SU-DHL-6 (cell line): Measurements from ENCODE around the gene LRTM1.

Experiments used
- H2AFZ ChIP-seq: fragments of 200-600 bp; sonication (generic); 2 replicates; pipeline ENCODE4 v1.6.1; 2014; ENCODE audit warnings: low read depth, mild to moderate bottlenecking, moderate library complexity, mixed read lengths, antibody characterized with exemption, low read length; ENCODE audit not compliant: severe bottlenecking
- H3F3A ChIP-seq: fragments of 200-600 bp; shearing (Covaris generic); 2 replicates; pipeline ENCODE4 v1.6.0; 2016; ENCODE audit warnings: antibody characterized with exemption, mild to moderate bottlenecking; ENCODE audit not compliant: insufficient read depth
- H3K27ac ChIP-seq: fragments of 200-600 bp; sonication (generic); 2 replicates; pipeline ENCODE4 v1.5.1; 2016; ENCODE audit warnings: low read depth, mild to moderate bottlenecking, low read length, moderate library complexity, mixed read lengths
- H3K27me3 ChIP-seq: fragments of 200-600 bp; sonication (generic), shearing (Covaris generic); 2 replicates; pipeline ENCODE4 v1.6.0; 2014; ENCODE audit warnings: mild to moderate bottlenecking, low read length
- H3K36me3 ChIP-seq: fragments of 200-600 bp; sonication (generic); 2 replicates; pipeline ENCODE4 v1.6.1; 2014; ENCODE audit warnings: mild to moderate bottlenecking, low read length, mixed read lengths
- H3K4me2 ChIP-seq: fragments of 300-600, 200-600 bp; shearing (Covaris generic), sonication (generic); 2 replicates; pipeline ENCODE4 v1.6.0; 2014; ENCODE audit warnings: low read length, low read depth, mild to moderate bottlenecking; ENCODE audit not compliant: poor library complexity, severe bottlenecking
- H3K4me3 ChIP-seq: fragments of 200-600 bp; sonication (generic); 2 replicates; pipeline ENCODE4 v1.5.1; 2014; ENCODE audit warnings: antibody characterized with exemption, low read length, mild to moderate bottlenecking, mixed read lengths; ENCODE audit not compliant: insufficient read depth, poor library complexity, severe bottlenecking
- H3K79me2 ChIP-seq: fragments of 200-600 bp; sonication (generic); 2 replicates; pipeline ENCODE4 v1.6.1; 2014; ENCODE audit warnings: mild to moderate bottlenecking, low read length, moderate library complexity; ENCODE audit not compliant: insufficient read depth
- H3K9ac ChIP-seq: fragments of 200-600 bp; sonication (generic); 2 replicates; pipeline ENCODE4 v1.7.0; 2014; ENCODE audit warnings: mild to moderate bottlenecking, low read length
- H3K9me2 ChIP-seq: fragments of 200-600 bp; sonication (generic); replicated peaks from 2 replicates; pipeline ENCODE4 v1.6.1; 2014; ENCODE audit warnings: low read length; ENCODE audit not compliant: insufficient read depth
- H3K9me3 ChIP-seq: fragments of 200-600 bp; sonication (generic); 2 replicates; pipeline ENCODE4 v1.6.1; 2014; ENCODE audit warnings: low read length, mixed read lengths; ENCODE audit not compliant: insufficient read depth
- H4K20me1 ChIP-seq: fragments of 200-600 bp; sonication (generic); 2 replicates; pipeline ENCODE4 v1.6.1; 2014; ENCODE audit warnings: low read depth, mild to moderate bottlenecking, antibody characterized with exemption, low read length, moderate library complexity, mixed read lengths
- EZH2phosphoT487 ChIP-seq: fragments of 200-600 bp; sonication (generic), shearing (Covaris generic); conservative IDR thresholded peaks from 2 replicates; pipeline ENCODE4 v1.6.1; 2018; ENCODE audit warnings: mild to moderate bottlenecking, antibody characterized with exemption, low read length, moderate library complexity, mixed read lengths
- TF ChIP-seq, protein P1 (sequence below): fragments of 200-600 bp; sonication (generic); IDR thresholded peaks from one replicate; pipeline ENCODE4 v1.5.1; 2017; ENCODE audit warnings: antibody characterized with exemption, mild to moderate bottlenecking, low read length, moderate library complexity; ENCODE audit not compliant: insufficient read depth, poor library complexity, severe bottlenecking

The LRTM1 gene

DNA sequence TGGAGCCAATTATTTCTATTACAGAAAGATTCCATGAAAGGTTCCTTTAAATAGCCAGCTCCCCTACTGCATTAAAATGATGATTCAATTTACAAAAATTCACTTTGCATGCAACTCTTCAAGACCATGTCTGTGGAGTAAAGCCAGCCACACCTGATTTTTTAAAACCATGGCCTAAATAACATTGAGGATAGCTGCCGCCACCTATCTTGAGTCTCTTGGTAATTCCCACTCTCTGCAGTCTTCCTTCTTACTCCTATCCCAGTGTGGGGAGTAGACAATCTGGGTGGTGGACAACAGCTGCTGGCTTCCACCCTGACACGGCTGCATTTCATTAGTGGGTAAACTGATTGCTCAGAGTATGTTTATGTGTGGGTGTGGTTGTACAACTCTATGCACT lies 10.7 kb downstream of the LRTM1 start:
- no peak for TF ChIP-seq EZH2phosphoT487
- TF ChIP-seq, protein P1, sequence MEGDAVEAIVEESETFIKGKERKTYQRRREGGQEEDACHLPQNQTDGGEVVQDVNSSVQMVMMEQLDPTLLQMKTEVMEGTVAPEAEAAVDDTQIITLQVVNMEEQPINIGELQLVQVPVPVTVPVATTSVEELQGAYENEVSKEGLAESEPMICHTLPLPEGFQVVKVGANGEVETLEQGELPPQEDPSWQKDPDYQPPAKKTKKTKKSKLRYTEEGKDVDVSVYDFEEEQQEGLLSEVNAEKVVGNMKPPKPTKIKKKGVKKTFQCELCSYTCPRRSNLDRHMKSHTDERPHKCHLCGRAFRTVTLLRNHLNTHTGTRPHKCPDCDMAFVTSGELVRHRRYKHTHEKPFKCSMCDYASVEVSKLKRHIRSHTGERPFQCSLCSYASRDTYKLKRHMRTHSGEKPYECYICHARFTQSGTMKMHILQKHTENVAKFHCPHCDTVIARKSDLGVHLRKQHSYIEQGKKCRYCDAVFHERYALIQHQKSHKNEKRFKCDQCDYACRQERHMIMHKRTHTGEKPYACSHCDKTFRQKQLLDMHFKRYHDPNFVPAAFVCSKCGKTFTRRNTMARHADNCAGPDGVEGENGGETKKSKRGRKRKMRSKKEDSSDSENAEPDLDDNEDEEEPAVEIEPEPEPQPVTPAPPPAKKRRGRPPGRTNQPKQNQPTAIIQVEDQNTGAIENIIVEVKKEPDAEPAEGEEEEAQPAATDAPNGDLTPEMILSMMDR, result no peak
- no peaks in the 10 kb centered on the region for H3K9me2 ChIP-seq
- no peaks in the 10 kb centered on the region for H3K79me2 ChIP-seq
- no peaks in the 10 kb centered on the region for H3F3A ChIP-seq
- no peaks in the 10 kb centered on the region for H3K27me3 ChIP-seq
- H4K20me1 ChIP-seq, result no peaks in the 10 kb centered on the region
- H3K36me3 ChIP-seq, result no peaks in the 10 kb centered on the region
- H3K4me3 ChIP-seq, result no peak overlapping the region
- H3K9me3 ChIP-seq, result no peaks in the 10 kb centered on the region
- H3K27ac ChIP-seq, result no peak overlapping the region
- H2AFZ ChIP-seq, result no peak overlapping the region
- no peak overlapping the region for H3K4me2 ChIP-seq
- H3K9ac ChIP-seq, result no peak overlapping the region

DNA sequence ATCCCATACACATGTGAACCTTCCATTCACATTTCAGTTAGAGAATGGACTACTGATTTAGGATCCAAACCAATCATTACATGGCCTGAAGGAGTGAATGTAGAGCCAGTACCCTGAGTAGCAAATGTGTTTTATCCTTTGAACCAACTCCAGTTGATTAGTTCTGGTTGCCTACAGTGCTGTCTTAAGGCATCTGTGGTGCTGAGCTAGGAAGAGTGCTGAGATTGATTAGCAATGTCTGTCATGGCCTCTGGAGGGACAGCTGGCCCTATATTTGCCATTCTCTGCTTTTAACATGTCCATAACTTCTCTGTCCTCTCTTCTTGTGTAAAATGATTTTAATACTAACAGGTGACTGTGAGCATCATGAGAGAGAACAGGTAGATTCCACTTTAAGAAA lies 11.1 kb downstream of the LRTM1 start:
- Histone ChIP-seq H3K9me3 (no peaks in the 10 kb centered on the region), H3K36me3 (no peaks in the 10 kb centered on the region), H3F3A (no peaks in the 10 kb centered on the region), H3K27me3 (no peaks in the 10 kb centered on the region), H2AFZ (no peak overlapping the region), H3K79me2 (no peaks in the 10 kb centered on the region), H3K4me3 (no peak overlapping the region), H3K4me2 (no peak overlapping the region), H4K20me1 (no peaks in the 10 kb centered on the region), H3K27ac (no peak overlapping the region), H3K9me2 (no peaks in the 10 kb centered on the region), H3K9ac (no peak overlapping the region)
- no peak for TF ChIP-seq EZH2phosphoT487

DNA sequence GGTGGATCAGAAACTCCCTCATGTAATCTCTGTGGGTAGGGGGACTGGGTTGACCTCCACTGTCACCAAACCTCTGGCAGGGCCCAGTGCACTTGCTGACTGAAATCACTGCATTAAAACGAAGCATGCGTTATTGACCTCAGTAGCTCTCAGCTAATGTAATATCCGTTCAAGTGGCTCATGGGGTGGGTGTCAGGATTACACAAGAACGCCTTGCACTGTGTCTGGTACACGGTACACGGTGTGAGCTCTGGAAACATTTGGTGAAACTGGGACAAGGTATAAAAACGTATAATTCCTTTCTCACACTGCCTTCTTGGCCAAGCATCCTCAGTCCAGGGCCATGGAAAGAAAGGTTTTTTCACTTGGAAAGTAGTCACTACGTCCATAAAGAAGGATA lies 11.9 kb downstream of the LRTM1 start:
- TF ChIP-seq, protein P1, result no peak
- TF ChIP-seq EZH2phosphoT487, result no peak
- H3K4me3 ChIP-seq, result no peak overlapping the region

DNA sequence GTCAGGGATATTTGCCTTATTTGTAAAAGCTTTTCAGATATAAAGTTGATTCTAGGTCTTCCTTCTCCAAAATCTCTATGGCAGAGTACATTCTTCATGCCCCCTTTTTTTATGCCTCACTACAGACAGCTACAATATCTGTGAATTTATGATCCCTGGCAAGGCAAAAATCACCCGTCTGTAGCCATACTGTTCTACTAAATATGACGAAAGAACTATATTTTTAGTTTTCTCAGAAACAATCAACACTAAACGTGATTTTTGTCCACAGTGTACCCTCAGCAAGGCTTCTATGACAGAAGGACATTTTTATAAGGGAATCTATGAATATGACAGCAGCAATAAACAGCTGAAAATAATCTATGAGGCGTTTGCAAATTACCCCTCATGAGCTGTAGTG lies 12.7 kb downstream of the LRTM1 start:
- H3K9ac ChIP-seq, result no peak overlapping the region
- H4K20me1 ChIP-seq, result no peaks in the 10 kb centered on the region
- no peak overlapping the region for H3K27ac ChIP-seq
- H3F3A ChIP-seq, result no peaks in the 10 kb centered on the region
- no peak for TF ChIP-seq EZH2phosphoT487
- TF ChIP-seq, protein P1, result no peak
- H3K79me2 ChIP-seq, result no peaks in the 10 kb centered on the region
- H3K27me3 ChIP-seq, result no peaks in the 10 kb centered on the region
- H3K9me2 ChIP-seq, result no peaks in the 10 kb centered on the region
- no peaks in the 10 kb centered on the region for H3K9me3 ChIP-seq
- H3K4me3 ChIP-seq, result no peak overlapping the region
- H3K4me2 ChIP-seq, result no peak overlapping the region
- H2AFZ ChIP-seq, result no peak overlapping the region
- H3K36me3 ChIP-seq, result no peaks in the 10 kb centered on the region

More for the DNA sequence above, 11.9 kb downstream of the LRTM1 start:
- no peaks in the 10 kb centered on the region for H3K9me2 ChIP-seq
- no peaks in the 10 kb centered on the region for H3K9me3 ChIP-seq
- H3K36me3 ChIP-seq, result no peaks in the 10 kb centered on the region
- no peak overlapping the region for H3K27ac ChIP-seq
- no peak overlapping the region for H3K9ac ChIP-seq
- H3K79me2 ChIP-seq, result no peaks in the 10 kb centered on the region
- H2AFZ ChIP-seq, result no peak overlapping the region
- H3F3A ChIP-seq, result no peaks in the 10 kb centered on the region
- H3K27me3 ChIP-seq, result no peaks in the 10 kb centered on the region
- H4K20me1 ChIP-seq, result no peaks in the 10 kb centered on the region
- H3K4me2 ChIP-seq, result no peak overlapping the region
